ENCODE data around the gene STXBP3.

DNA sequence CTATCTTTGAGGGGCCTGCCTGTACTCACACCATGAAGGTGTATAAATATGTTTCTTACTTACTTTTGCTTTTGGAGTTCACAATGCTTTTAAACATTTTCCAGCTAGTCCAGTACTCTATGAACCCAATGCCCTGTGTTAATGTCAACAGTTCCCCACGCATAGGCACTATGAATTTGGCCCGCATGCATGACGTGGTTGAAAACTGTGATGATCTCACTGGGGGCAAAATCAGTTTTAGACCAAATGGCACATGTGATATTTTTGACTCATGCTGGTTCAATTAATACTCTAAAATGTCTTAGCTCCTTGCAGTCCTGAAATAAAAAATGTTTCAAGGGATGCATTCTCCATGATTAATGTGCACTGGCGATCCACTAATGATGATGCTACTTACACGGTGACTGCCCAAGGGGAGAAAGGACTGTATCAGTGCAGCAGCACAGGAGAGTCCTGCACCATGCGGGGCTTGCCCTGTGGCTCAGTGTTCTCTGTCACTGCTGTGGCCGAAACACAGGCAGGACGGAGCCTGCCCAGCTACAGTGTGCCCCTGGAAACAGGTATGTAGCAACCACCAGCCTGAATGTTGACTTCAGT, 18.0 kb upstream of the STXBP3 start:
- TF ChIP-seq, protein P1, sequence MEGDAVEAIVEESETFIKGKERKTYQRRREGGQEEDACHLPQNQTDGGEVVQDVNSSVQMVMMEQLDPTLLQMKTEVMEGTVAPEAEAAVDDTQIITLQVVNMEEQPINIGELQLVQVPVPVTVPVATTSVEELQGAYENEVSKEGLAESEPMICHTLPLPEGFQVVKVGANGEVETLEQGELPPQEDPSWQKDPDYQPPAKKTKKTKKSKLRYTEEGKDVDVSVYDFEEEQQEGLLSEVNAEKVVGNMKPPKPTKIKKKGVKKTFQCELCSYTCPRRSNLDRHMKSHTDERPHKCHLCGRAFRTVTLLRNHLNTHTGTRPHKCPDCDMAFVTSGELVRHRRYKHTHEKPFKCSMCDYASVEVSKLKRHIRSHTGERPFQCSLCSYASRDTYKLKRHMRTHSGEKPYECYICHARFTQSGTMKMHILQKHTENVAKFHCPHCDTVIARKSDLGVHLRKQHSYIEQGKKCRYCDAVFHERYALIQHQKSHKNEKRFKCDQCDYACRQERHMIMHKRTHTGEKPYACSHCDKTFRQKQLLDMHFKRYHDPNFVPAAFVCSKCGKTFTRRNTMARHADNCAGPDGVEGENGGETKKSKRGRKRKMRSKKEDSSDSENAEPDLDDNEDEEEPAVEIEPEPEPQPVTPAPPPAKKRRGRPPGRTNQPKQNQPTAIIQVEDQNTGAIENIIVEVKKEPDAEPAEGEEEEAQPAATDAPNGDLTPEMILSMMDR (IDR thresholded peaks at IDR 0.05; ENCODE audit: low read depth, low read length, missing input control), result no peak
- TF ChIP-seq RXRA (IDR thresholded peaks at IDR 0.05), result no peak
- TF ChIP-seq, protein P2, sequence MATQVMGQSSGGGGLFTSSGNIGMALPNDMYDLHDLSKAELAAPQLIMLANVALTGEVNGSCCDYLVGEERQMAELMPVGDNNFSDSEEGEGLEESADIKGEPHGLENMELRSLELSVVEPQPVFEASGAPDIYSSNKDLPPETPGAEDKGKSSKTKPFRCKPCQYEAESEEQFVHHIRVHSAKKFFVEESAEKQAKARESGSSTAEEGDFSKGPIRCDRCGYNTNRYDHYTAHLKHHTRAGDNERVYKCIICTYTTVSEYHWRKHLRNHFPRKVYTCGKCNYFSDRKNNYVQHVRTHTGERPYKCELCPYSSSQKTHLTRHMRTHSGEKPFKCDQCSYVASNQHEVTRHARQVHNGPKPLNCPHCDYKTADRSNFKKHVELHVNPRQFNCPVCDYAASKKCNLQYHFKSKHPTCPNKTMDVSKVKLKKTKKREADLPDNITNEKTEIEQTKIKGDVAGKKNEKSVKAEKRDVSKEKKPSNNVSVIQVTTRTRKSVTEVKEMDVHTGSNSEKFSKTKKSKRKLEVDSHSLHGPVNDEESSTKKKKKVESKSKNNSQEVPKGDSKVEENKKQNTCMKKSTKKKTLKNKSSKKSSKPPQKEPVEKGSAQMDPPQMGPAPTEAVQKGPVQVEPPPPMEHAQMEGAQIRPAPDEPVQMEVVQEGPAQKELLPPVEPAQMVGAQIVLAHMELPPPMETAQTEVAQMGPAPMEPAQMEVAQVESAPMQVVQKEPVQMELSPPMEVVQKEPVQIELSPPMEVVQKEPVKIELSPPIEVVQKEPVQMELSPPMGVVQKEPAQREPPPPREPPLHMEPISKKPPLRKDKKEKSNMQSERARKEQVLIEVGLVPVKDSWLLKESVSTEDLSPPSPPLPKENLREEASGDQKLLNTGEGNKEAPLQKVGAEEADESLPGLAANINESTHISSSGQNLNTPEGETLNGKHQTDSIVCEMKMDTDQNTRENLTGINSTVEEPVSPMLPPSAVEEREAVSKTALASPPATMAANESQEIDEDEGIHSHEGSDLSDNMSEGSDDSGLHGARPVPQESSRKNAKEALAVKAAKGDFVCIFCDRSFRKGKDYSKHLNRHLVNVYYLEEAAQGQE (IDR thresholded peaks at IDR 0.05), result no peak
- TF ChIP-seq, protein P3, sequence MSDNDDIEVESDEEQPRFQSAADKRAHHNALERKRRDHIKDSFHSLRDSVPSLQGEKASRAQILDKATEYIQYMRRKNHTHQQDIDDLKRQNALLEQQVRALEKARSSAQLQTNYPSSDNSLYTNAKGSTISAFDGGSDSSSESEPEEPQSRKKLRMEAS (IDR thresholded peaks at IDR 0.05), result no peak
- no peak for TF ChIP-seq RAD21 (IDR thresholded peaks at IDR 0.05)
- TF ChIP-seq, protein P4, sequence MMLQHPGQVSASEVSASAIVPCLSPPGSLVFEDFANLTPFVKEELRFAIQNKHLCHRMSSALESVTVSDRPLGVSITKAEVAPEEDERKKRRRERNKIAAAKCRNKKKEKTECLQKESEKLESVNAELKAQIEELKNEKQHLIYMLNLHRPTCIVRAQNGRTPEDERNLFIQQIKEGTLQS (IDR thresholded peaks at IDR 0.05), result no peak
- TF ChIP-seq, protein P5, sequence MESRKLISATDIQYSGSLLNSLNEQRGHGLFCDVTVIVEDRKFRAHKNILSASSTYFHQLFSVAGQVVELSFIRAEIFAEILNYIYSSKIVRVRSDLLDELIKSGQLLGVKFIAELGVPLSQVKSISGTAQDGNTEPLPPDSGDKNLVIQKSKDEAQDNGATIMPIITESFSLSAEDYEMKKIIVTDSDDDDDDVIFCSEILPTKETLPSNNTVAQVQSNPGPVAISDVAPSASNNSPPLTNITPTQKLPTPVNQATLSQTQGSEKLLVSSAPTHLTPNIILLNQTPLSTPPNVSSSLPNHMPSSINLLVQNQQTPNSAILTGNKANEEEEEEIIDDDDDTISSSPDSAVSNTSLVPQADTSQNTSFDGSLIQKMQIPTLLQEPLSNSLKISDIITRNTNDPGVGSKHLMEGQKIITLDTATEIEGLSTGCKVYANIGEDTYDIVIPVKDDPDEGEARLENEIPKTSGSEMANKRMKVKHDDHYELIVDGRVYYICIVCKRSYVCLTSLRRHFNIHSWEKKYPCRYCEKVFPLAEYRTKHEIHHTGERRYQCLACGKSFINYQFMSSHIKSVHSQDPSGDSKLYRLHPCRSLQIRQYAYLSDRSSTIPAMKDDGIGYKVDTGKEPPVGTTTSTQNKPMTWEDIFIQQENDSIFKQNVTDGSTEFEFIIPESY (IDR thresholded peaks at IDR 0.05), result no peak
- TF ChIP-seq TAF1 (conservative IDR thresholded peaks at IDR 0.05), result no peak
- TF ChIP-seq SP1 (IDR thresholded peaks at IDR 0.05), result no peak
- TF ChIP-seq YY1 (IDR thresholded peaks at IDR 0.05), result no peak
- TF ChIP-seq FOXA1 (IDR thresholded peaks at IDR 0.05), result no peak
- no peak for TF ChIP-seq GABPA (IDR thresholded peaks at IDR 0.05 in 1 of 2, conservative IDR thresholded peaks at IDR 0.05 in 1 of 2)
- no peak for TF ChIP-seq EGR1 (IDR thresholded peaks at IDR 0.05; ENCODE audit: low read depth in 2 of 2)
- no peak for TF ChIP-seq HNF4A (conservative IDR thresholded peaks at IDR 0.05)

Data from liver (tissue), 3 donors.